ENCODE data around the gene IGFALS.

- TF ChIP-seq, protein P1, sequence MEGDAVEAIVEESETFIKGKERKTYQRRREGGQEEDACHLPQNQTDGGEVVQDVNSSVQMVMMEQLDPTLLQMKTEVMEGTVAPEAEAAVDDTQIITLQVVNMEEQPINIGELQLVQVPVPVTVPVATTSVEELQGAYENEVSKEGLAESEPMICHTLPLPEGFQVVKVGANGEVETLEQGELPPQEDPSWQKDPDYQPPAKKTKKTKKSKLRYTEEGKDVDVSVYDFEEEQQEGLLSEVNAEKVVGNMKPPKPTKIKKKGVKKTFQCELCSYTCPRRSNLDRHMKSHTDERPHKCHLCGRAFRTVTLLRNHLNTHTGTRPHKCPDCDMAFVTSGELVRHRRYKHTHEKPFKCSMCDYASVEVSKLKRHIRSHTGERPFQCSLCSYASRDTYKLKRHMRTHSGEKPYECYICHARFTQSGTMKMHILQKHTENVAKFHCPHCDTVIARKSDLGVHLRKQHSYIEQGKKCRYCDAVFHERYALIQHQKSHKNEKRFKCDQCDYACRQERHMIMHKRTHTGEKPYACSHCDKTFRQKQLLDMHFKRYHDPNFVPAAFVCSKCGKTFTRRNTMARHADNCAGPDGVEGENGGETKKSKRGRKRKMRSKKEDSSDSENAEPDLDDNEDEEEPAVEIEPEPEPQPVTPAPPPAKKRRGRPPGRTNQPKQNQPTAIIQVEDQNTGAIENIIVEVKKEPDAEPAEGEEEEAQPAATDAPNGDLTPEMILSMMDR (IDR thresholded peaks at IDR 0.05; ENCODE audit: low read depth, low read length): no peak
- TF ChIP-seq MYC (IDR thresholded peaks at IDR 0.05; ENCODE audit: low read depth, low read length): no peak
These were observed 31.2 kb downstream of the IGFALS start for GRCh38 chr16:1762196-1762878.

Measured in NB4 (cell line).